ENCODE measurements around the gene MYO15A.

GRCh38 chr17:18124345-18125126, 16.0 kb downstream of the MYO15A start:
- no peak for TF ChIP-seq POLR2AphosphoS5 (IDR thresholded peaks at IDR 0.05)
- no peak for TF ChIP-seq CTCF (IDR thresholded peaks at IDR 0.05)
- no peak for TF ChIP-seq POLR2A (IDR thresholded peaks at IDR 0.05)
